Measurements from ENCODE around the gene KAT8. TPM values are rescaled to one million over a fixed set of nuclear protein-coding genes. Genes with fewer than 3 reads are reported as not detected.
A peak's percentile ranks its signal among the peaks of the same experiment; 100 is the strongest.

KAT8 gene
- total RNA-seq, 2 experiments from 2014 or later = 66.5 to 72.9 TPM

GRCh38 chr16:31079342-31079944, 38.0 kb upstream of the KAT8 start:
- Mint-ChIP-seq H3K27me3 (no peaks in the 10 kb centered on the region), H3K4me3 (no peak overlapping the region), H3K27ac (peak overlapping the region; percentile 66), H3K36me3 (peaks cover 19% of the 10 kb centered on the region), H3K4me1 (peaks cover 22% of the 10 kb centered on the region), H3K9me3 (no peaks in the 10 kb centered on the region)
- ATAC-seq (ENCODE audit: low read depth) (peak; percentile 13), DNase-seq (no peak)
- POLR2A ChIA-PET = no interaction called here

- Mint-ChIP-seq H3K4me3 (no peak overlapping the region), H3K9me3 (no peaks in the 10 kb centered on the region), H3K36me3 (peaks cover 13% of the 10 kb centered on the region), H3K27ac (no peak overlapping the region), H3K27me3 (no peaks in the 10 kb centered on the region), H3K4me1 (peaks cover 17% of the 10 kb centered on the region)
- POLR2A ChIA-PET = no interaction called here
- ATAC-seq (ENCODE audit: low read depth) (no peak), DNase-seq (no peak)
Observed at GRCh38 chr16:31080035-31080629, 37.3 kb upstream of the KAT8 start.

GRCh38 chr16:31080756-31081419, 36.6 kb upstream of the KAT8 start:
- Mint-ChIP-seq H3K4me1 (peaks cover 15% of the 10 kb centered on the region), H3K27me3 (no peaks in the 10 kb centered on the region), H3K27ac (no peak overlapping the region), H3K9me3 (no peaks in the 10 kb centered on the region), H3K4me3 (no peak overlapping the region), H3K36me3 (peaks cover 13% of the 10 kb centered on the region)
- DNase-seq = no peak
- no peak for ATAC-seq (ENCODE audit: low read depth)
- POLR2A ChIA-PET = no interaction called here

- Mint-ChIP-seq H3K9me3 (no peaks in the 10 kb centered on the region), H3K4me3 (no peak overlapping the region), H3K4me1 (peaks cover 14% of the 10 kb centered on the region), H3K27ac (peak overlapping the region; percentile 63), H3K27me3 (no peaks in the 10 kb centered on the region), H3K36me3 (peaks cover 16% of the 10 kb centered on the region)
- no peak for ATAC-seq (ENCODE audit: low read depth)
- POLR2A ChIA-PET = no interaction called here
- no peak for DNase-seq
Observed at GRCh38 chr16:31081428-31082351, 35.8 kb upstream of the KAT8 start.

- Mint-ChIP-seq H3K27me3 (no peaks in the 10 kb centered on the region), H3K36me3 (peaks cover 16% of the 10 kb centered on the region), H3K4me1 (peaks cover 14% of the 10 kb centered on the region), H3K4me3 (no peak overlapping the region), H3K27ac (peak overlapping the region; percentile 63), H3K9me3 (no peaks in the 10 kb centered on the region)
- DNase-seq (no peak), ATAC-seq (ENCODE audit: low read depth) (no peak)
- POLR2A ChIA-PET = no interaction called here
Observed at GRCh38 chr16:31082368-31083045, 35.0 kb upstream of the KAT8 start.

GRCh38 chr16:31083081-31083480, 34.4 kb upstream of the KAT8 start:
- H3K4me1 Mint-ChIP-seq = peaks cover 11% of the 10 kb centered on the region
- no peak for ATAC-seq (ENCODE audit: low read depth)
- POLR2A ChIA-PET = no interaction called here
- H3K27ac Mint-ChIP-seq = no peak overlapping the region
- DNase-seq = no peak
- H3K9me3 Mint-ChIP-seq = no peaks in the 10 kb centered on the region
- H3K4me3 Mint-ChIP-seq = no peak overlapping the region
- H3K36me3 Mint-ChIP-seq = peaks cover 11% of the 10 kb centered on the region
- H3K27me3 Mint-ChIP-seq = no peaks in the 10 kb centered on the region

GRCh38 chr16:31083556-31083955, 33.9 kb upstream of the KAT8 start:
- no peak for DNase-seq
- H3K27me3 Mint-ChIP-seq = no peaks in the 10 kb centered on the region
- H3K4me3 Mint-ChIP-seq = no peak overlapping the region
- no peak overlapping the region for H3K27ac Mint-ChIP-seq
- H3K36me3 Mint-ChIP-seq = peaks cover 8% of the 10 kb centered on the region
- no peak for ATAC-seq (ENCODE audit: low read depth)
- peaks cover 10% of the 10 kb centered on the region for H3K4me1 Mint-ChIP-seq
- POLR2A ChIA-PET = interaction anchor here (1.1 kb wide), 1 partner anchor 28 kb away, joined by 3 read pairs; no protein-coding TSS in a partner anchor
- H3K9me3 Mint-ChIP-seq = no peaks in the 10 kb centered on the region

GRCh38 chr16:31083981-31084380, 33.5 kb upstream of the KAT8 start:
- Mint-ChIP-seq H3K27me3 (no peaks in the 10 kb centered on the region), H3K9me3 (no peaks in the 10 kb centered on the region), H3K27ac (no peak overlapping the region), H3K36me3 (peaks cover 8% of the 10 kb centered on the region), H3K4me3 (no peak overlapping the region), H3K4me1 (peaks cover 10% of the 10 kb centered on the region)
- POLR2A ChIA-PET = interaction anchor here (1.1 kb wide), 1 partner anchor 29 kb away, joined by 3 read pairs; no protein-coding TSS in a partner anchor
- no peak for DNase-seq
- no peak for ATAC-seq (ENCODE audit: low read depth)

GRCh38 chr16:31084584-31085302, 32.7 kb upstream of the KAT8 start:
- Mint-ChIP-seq H3K36me3 (peaks cover 5% of the 10 kb centered on the region), H3K27ac (peak overlapping the region; percentile 16), H3K4me3 (no peak overlapping the region), H3K4me1 (peaks cover 8% of the 10 kb centered on the region), H3K27me3 (no peaks in the 10 kb centered on the region), H3K9me3 (no peaks in the 10 kb centered on the region)
- peak; percentile 9 for ATAC-seq (ENCODE audit: low read depth)
- DNase-seq = no peak
- POLR2A ChIA-PET = interaction anchor here (0.6 to 1.1 kb wide), 4 partner anchors 9 to 48 kb away, joined by 3 to 5 read pairs (median 3); partner anchors contain the start of gene VKORC1

- POLR2A ChIA-PET = interaction anchor here (1.0 kb wide), 2 partner anchors 9 to 10 kb away, joined by 3 to 5 read pairs; partner anchors contain the start of gene VKORC1
- Mint-ChIP-seq H3K27me3 (no peaks in the 10 kb centered on the region), H3K4me1 (peaks cover 8% of the 10 kb centered on the region), H3K36me3 (peaks cover 5% of the 10 kb centered on the region), H3K9me3 (no peaks in the 10 kb centered on the region), H3K27ac (peak overlapping the region; percentile 16), H3K4me3 (no peak overlapping the region)
- DNase-seq (no peak), ATAC-seq (ENCODE audit: low read depth) (no peak)
Observed at GRCh38 chr16:31085411-31085810, 32.1 kb upstream of the KAT8 start.

- no peaks in the 10 kb centered on the region for H3K9me3 Mint-ChIP-seq
- H3K27ac Mint-ChIP-seq = no peak overlapping the region
- H3K36me3 Mint-ChIP-seq = peaks cover 7% of the 10 kb centered on the region
- H3K4me3 Mint-ChIP-seq = no peak overlapping the region
- ATAC-seq (ENCODE audit: low read depth) (no peak), DNase-seq (no peak)
- POLR2A ChIA-PET = no interaction called here
- no peaks in the 10 kb centered on the region for H3K27me3 Mint-ChIP-seq
- H3K4me1 Mint-ChIP-seq = peaks cover 8% of the 10 kb centered on the region
Observed at GRCh38 chr16:31085873-31086628, 31.4 kb upstream of the KAT8 start.

GRCh38 chr16:31086629-31086906, 30.9 kb upstream of the KAT8 start:
- Mint-ChIP-seq H3K9me3 (no peaks in the 10 kb centered on the region), H3K4me1 (peaks cover 8% of the 10 kb centered on the region), H3K27ac (no peak overlapping the region), H3K4me3 (no peak overlapping the region), H3K27me3 (no peaks in the 10 kb centered on the region), H3K36me3 (peaks cover 7% of the 10 kb centered on the region)
- POLR2A ChIA-PET = no interaction called here
- ATAC-seq (ENCODE audit: low read depth) = no peak
- DNase-seq = no peak

Measured in activated naive CD8-positive, alpha-beta T cell treated with anti-CD3 and anti-CD28 coated beads, Interleukin-2, amount 10 ng/mL, durations not matched to agents 7 days and 5 days (primary cell).